ENCODE data around the gene ZNF366.

The ZNF366 gene

DNA sequence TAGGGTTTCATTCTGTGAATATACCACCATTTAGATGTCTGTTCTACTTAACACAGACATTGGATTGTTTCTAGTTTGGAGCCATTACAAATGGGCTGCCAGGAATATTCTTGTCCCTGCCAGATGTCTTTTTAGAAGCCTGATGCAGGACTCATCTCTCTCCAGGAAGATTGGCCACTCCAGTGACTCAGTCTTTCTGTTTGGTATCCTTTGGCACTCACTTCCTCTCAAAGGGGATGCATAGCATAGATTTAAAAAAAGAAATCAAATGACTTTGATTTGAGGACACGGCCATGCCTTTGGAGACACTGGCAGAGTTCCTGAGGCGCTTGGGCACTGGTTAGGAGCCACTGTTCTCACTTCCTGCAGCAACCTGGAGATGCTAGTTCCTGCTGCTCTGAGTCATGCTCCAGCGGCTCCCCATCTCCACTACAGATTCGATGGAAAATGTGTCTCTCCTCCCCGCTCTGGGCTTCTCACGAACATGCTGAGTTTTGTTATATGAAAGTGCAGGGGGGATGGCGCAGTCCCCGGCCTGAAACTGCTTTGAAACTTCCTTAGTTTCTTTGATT lies 3.5 kb upstream of the ZNF366 start:
- no peak overlapping the region for H3K4me3 ChIP-seq
- TF ChIP-seq, protein P1, sequence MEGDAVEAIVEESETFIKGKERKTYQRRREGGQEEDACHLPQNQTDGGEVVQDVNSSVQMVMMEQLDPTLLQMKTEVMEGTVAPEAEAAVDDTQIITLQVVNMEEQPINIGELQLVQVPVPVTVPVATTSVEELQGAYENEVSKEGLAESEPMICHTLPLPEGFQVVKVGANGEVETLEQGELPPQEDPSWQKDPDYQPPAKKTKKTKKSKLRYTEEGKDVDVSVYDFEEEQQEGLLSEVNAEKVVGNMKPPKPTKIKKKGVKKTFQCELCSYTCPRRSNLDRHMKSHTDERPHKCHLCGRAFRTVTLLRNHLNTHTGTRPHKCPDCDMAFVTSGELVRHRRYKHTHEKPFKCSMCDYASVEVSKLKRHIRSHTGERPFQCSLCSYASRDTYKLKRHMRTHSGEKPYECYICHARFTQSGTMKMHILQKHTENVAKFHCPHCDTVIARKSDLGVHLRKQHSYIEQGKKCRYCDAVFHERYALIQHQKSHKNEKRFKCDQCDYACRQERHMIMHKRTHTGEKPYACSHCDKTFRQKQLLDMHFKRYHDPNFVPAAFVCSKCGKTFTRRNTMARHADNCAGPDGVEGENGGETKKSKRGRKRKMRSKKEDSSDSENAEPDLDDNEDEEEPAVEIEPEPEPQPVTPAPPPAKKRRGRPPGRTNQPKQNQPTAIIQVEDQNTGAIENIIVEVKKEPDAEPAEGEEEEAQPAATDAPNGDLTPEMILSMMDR (IDR thresholded peaks at IDR 0.05) = no peak
- peak overlapping the region; percentile 61 to 80 for H3K27ac ChIP-seq
- no peak for DNase-seq (ENCODE audit: low spot score)

GRCh38 chr5:72509401-72509800 lies 2.2 kb upstream of the ZNF366 start:
- Histone ChIP-seq H3K27ac (peak overlapping the region; percentile 61 to 80), H3K4me3 (no peak overlapping the region)
- DNase-seq (ENCODE audit: low spot score) = peak; percentile 83
- TF ChIP-seq, protein P1 (IDR thresholded peaks at IDR 0.05) = no peak

DNA sequence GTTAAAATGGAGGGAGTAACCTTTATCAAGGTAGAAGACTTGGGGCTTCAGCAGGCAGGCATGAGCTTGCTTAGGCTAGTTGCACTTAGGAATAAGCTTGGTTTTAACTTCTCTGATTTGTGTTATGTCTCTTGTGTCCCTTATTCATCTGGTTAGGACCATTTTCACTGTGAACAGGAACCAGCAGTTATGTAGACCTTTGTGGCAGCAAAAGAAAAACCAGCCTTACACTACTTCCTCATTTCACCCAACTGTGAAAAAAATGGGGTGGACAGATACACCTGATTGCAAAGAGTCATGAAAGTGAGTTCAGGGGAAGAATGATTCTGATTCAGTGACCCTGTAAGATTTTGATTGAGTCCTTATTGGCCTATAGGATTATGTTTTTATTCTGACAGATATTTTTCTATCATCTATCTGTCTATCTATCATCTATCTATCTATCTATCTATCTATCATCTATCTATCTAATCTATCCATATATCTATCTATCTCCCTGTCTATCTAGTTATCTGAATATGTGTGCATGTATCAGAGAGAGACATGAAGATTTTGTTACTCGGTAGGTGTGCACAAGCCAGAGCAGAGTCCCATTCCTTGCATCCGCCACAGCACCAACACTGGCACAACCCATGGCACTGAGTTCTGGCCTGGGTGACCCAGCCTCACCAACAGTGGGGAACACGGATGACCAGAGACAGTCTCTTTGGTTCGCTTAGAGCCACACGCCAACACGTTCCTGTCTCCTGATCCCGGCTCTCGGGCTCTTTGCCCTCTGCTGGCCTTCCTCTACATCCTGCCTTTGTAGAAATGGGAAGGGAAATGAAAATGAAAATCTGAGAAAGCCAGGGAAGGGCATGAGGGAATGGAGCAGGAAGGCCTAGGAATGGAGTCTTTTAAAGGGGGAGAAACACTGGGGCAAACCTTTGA lies 1.3 kb upstream of the ZNF366 start:
- Histone ChIP-seq H3K4me3 (no peak overlapping the region), H3K27ac (peak overlapping the region; percentile 61 to 80)
- no peak for DNase-seq (ENCODE audit: low spot score)
- TF ChIP-seq, protein P1 (IDR thresholded peaks at IDR 0.05) = no peak

- H3K27ac ChIP-seq = peak overlapping the region in 1 of 2 donors; percentile 80
- no peak for DNase-seq (ENCODE audit: low spot score)
- H3K4me3 ChIP-seq = no peak overlapping the region
- TF ChIP-seq, protein P1 (IDR thresholded peaks at IDR 0.05) = no peak
Measured at GRCh38 chr5:72507907-72508238, 663 bp upstream of the ZNF366 start.

GRCh38 chr5:72506158-72506549 lies 1.1 kb downstream of the ZNF366 start:
- Histone ChIP-seq H3K4me3 (peak overlapping the region; percentile 32), H3K27ac (peak overlapping the region in 1 of 2 donors; percentile 37)

GRCh38 chr5:72505539-72506157 lies 1.6 kb downstream of the ZNF366 start:
- TF ChIP-seq, protein P1 (IDR thresholded peaks at IDR 0.05) = no peak
- peak overlapping the region in 1 of 2 donors; percentile 61 for H3K27ac ChIP-seq
- no peak overlapping the region for H3K4me3 ChIP-seq
- DNase-seq (ENCODE audit: low spot score) = no peak

More at GRCh38 chr5:72506158-72506549, 1.1 kb downstream of the ZNF366 start:
- TF ChIP-seq, protein P1 (IDR thresholded peaks at IDR 0.05) = no peak
- DNase-seq (ENCODE audit: low spot score) = no peak

Measured in coronary artery (tissue), 2 donors.